ENCODE measurements around the gene STK35.

STK35 gene

GRCh38 chr20:2197166-2197565, 95.5 kb downstream of the STK35 start:
- no peak for DNase-seq (ENCODE audit: low spot score)
